ENCODE data around the gene BNC2.
A peak's percentile ranks its signal among the peaks of the same experiment; 100 is the strongest.

Gene BNC2

GRCh38 chr9:16771356-16771755, 99.1 kb downstream of the BNC2 start:
- peak in 1 of 2 donors; percentile 44 for DNase-seq (ENCODE audit: low read depth in 2 of 2)
- H3K4me3 ChIP-seq (replicated peaks in 1 of 2; ENCODE audit: low read depth in 2 of 2, low read length in 2 of 2), result no peak overlapping the region
- TF ChIP-seq CTCF (IDR thresholded peaks at IDR 0.05; ENCODE audit: low read depth, low read length), result no peak

- DNase-seq (ENCODE audit: low read depth in 2 of 2), result no peak
- no peak for TF ChIP-seq CTCF (IDR thresholded peaks at IDR 0.05; ENCODE audit: low read depth, low read length)
- no peak overlapping the region for H3K4me3 ChIP-seq (replicated peaks in 1 of 2; ENCODE audit: low read depth in 2 of 2, low read length in 2 of 2)
Measured at GRCh38 chr9:16769291-16769690, 101.2 kb downstream of the BNC2 start.

- no peak overlapping the region for H3K4me3 ChIP-seq (replicated peaks in 1 of 2; ENCODE audit: low read depth in 2 of 2, low read length in 2 of 2)
- TF ChIP-seq CTCF (IDR thresholded peaks at IDR 0.05; ENCODE audit: low read depth, low read length), result no peak
- no peak for DNase-seq (ENCODE audit: low read depth in 2 of 2)
Measured at GRCh38 chr9:16768816-16769215, 101.7 kb downstream of the BNC2 start.

DNA sequence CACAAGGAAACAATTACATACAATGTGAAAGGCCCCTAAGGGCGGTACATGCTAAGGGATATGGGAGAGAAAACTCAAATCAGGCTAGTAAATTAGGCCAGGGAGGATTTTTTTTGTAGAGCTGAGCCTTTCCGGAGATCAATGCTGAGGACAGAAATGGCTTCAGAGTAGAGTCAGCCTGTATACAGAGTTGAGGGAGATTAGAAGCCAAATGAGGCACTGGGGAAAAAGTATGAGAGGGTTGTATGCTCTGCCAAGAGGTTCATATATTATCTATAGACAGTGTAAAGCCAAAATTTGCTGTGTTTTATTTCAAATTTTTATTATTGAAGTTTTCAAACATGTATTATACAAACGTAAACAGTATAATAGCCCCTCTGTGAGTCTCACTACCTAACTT, 103.1 kb downstream of the BNC2 start:
- no peak overlapping the region for H3K4me3 ChIP-seq (replicated peaks in 1 of 2; ENCODE audit: low read depth in 2 of 2, low read length in 2 of 2)
- DNase-seq (ENCODE audit: low read depth in 2 of 2), result no peak
- TF ChIP-seq CTCF (IDR thresholded peaks at IDR 0.05; ENCODE audit: low read depth, low read length), result no peak

DNA sequence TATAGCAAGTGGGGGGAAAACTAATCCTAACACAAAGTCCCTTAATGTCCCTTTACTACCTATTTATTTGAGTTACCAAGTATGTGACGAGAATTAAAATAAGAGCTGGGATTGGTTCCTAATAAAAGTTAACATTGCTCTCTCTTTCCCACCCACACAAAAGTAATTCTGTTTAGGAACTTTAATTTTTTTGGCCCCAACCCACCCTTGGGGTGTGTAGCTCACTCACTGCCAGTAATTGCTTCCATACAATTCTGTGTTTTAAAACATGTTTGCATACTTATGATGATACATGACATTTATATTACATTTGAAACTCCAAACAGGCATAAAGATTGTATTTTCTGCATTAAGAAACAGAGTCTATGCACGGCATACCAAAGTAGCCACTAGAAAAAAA, 106.5 kb downstream of the BNC2 start:
- TF ChIP-seq CTCF (IDR thresholded peaks at IDR 0.05; ENCODE audit: low read depth, low read length), result no peak
- DNase-seq (ENCODE audit: low read depth in 2 of 2), result no peak
- no peak overlapping the region for H3K4me3 ChIP-seq (replicated peaks in 1 of 2; ENCODE audit: low read depth in 2 of 2, low read length in 2 of 2)

- H3K4me3 ChIP-seq (replicated peaks in 1 of 2; ENCODE audit: low read depth in 2 of 2, low read length in 2 of 2), result no peak overlapping the region
- no peak for DNase-seq (ENCODE audit: low read depth in 2 of 2)
- no peak for TF ChIP-seq CTCF (IDR thresholded peaks at IDR 0.05; ENCODE audit: low read depth, low read length)
Measured at GRCh38 chr9:16755467-16756160, 114.9 kb downstream of the BNC2 start.

DNA sequence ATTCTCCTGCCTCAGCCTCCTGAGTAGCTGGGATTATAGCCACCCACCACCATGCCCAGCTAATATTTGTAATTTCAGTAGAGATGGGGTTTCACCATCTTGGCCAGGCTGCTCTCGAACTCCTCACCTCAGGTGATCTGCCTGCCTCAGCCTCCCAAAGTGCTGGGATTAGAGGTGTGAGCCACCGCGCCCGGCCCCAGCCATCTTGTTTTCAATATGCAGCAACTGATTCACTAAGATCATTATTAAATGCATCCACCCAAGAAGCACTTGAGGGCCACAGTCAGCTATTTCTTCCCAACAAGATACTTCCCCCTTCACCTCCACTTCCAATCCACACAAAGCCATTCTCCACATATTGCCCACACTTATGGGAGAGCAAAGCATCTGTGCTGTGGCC, 115.8 kb downstream of the BNC2 start:
- no peak for TF ChIP-seq CTCF (IDR thresholded peaks at IDR 0.05; ENCODE audit: low read depth, low read length)
- DNase-seq (ENCODE audit: low read depth in 2 of 2), result no peak
- H3K4me3 ChIP-seq (replicated peaks in 1 of 2; ENCODE audit: low read depth in 2 of 2, low read length in 2 of 2), result no peak overlapping the region
